ENCODE measurements around the gene SIAH1. TPM values are rescaled to one million over a fixed set of nuclear protein-coding genes. Genes with fewer than 3 reads are reported as not detected.
"Not testable (repeated sequence)": the region's sequence is repeated elsewhere in the genome, so short reads cannot be mapped to it uniquely, and the experiment has no call there.

The SIAH1 gene
- total RNA-seq, 2 donors from 2014 or later: 25.1 to 30.7 TPM

DNA sequence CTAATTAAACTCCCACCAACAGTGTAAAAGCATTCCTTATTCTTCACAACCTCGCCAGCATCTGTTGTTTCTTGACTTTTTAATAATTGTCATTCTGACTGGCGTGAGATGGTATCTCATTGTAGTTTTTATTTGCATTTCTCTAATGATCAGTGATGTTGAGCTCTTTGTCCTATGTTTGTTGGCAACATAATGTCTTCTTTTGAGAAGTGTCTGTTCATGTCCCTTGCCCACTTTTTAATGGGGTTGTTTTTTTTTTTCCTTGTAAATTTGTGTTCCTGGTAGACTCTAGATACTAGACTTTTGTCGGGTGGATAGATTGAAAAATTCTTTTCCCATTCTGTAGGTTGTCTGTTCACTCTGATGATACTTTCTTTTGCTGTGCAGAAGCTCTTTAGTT lies 71.3 kb downstream of the SIAH1 start:
- ATAC-seq; DNase-seq; intact Hi-C loops (cut with DNase I, micrococcal nuclease): not testable (repeated sequence)

DNA sequence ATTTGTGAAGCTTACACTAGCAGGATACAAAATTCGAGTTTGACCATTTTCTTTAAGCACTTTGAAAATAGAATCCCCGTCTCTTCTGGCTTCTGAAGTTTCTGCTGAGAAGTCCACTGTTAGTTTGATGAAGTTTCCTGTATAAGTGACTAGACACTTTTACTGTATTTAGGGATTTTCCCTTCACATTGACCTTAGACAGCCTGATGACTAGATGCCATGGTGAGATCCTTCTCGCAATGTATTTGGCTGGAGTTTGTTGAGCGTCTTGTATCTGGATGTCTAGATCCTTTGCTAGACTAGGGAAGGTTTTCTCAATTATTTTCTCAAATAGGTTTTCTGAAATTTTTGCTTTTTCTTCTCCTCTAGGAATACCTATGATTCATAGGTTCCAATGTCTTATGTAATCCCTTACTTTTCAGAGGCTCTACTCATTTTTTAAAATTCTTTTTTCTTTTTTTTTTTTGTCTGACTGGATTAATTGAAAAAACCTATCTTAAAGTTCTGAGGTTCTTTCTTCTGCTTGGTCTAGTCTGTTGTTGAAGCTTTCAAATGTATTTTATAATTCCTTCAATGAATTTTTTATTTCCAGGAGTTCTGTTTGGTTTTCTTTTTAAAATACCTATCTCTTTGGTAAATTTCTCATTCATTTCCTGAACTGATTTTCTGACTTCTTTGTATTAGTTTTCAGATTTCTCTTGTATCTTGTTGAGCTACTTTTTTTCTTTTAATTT lies 74.1 kb downstream of the SIAH1 start:
- intact Hi-C loops (cut with DNase I, micrococcal nuclease): no loop called here
- ATAC-seq (no peak), DNase-seq (no peak)

Other genes with a start within 250 kb of the SIAH1 start
- gene ABCC12, start 229.4 kb downstream of the SIAH1 start, total RNA-seq: not detected
- gene LONP2, start 141.1 kb downstream of the SIAH1 start, total RNA-seq: 10 to 100 TPM; 62.8 to 64.1 TPM
- under 1 TPM; 0.34 to 0.61 TPM for gene ABCC11, start 137.9 kb downstream of the SIAH1 start, total RNA-seq
- 10 to 100 TPM; 36.4 to 42.3 TPM for gene N4BP1, start 224.8 kb upstream of the SIAH1 start, total RNA-seq

All from left colon (tissue), 2 donors.